ENCODE measurements around the gene TMEM98. TPM values are rescaled to one million over a fixed set of nuclear protein-coding genes. Genes with fewer than 3 reads are reported as not detected.

The TMEM98 gene
- total RNA-seq, 1 donor from 2014 or later, result 47.9 TPM

DNA sequence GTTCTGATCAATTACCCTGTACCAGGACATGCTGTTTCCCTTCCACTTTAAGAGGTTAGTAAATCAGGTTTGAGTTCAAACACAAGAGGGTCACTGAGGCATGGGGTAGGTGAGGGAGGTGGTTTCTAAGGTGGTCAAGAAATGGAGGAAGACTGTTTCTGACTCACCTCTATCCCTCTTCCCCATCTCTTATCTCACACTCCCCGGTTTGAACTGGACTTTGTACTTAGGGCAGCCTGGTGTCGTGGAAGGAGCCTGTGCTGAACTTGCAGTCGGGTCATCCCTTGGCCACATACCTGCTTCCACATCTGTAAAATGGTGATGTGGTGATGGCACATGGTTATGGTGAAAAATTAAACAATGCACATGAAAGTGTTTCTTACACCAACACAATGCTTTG, 17.2 kb upstream of the TMEM98 start:
- DNase-seq, result no peak

DNA sequence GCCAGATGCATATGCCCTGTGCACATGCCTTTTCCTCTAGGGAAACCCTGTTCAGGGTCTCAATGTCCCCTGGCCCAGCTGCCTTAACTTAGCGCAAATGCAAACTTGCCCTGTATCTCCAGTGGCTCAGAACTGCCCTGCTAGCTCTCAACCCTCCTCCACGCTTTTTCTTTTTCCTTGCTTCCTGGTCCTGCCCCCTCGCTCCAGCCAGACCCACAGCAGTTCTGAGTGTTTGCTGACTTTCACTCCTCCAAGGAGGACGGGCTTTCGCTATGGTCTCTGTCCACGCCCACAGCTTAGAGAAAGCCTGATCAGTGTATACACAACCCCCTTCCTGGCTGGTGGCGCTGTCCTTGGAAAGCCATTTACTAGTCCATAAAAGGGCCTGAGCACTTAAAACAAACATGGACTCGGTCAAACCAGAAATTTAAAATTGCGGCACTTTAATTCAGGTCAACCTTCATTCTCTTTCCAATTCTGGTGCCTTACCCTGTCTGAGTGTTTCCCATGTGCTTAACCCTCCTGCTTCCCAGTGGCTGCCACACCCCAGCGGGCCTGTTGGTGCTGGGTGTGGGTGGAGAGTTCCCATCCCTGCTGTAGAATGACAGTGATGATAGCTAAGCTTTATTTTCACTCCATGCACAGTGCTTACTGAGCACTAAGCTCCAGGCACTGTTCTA, 15.6 kb upstream of the TMEM98 start:
- H3K4me3 ChIP-seq, result no peak overlapping the region
- H3K9me3 ChIP-seq, result no peaks in the 10 kb centered on the region
- TF ChIP-seq CTCF (IDR thresholded peaks at IDR 0.05), result peak; percentile 20
- H3K4me1 ChIP-seq, result peaks cover 11% of the 10 kb centered on the region
- peak; percentile 86 for DNase-seq
- no peaks in the 10 kb centered on the region for H3K27me3 ChIP-seq (ENCODE audit: low read depth)
- intact Hi-C loops (cut with DNase I), result no loop called here
- H3K27ac ChIP-seq, result peak overlapping the region; percentile 25
- ATAC-seq, result peak; percentile 95 to 97
- no peaks in the 10 kb centered on the region for H3K36me3 ChIP-seq

More for the DNA sequence above, 17.2 kb upstream of the TMEM98 start:
- Histone ChIP-seq H3K4me3 (no peak overlapping the region), H3K27ac (no peak overlapping the region), H3K27me3 (ENCODE audit: low read depth) (no peaks in the 10 kb centered on the region), H3K9me3 (no peaks in the 10 kb centered on the region), H3K36me3 (no peaks in the 10 kb centered on the region), H3K4me1 (peaks cover 11% of the 10 kb centered on the region)
- no peak for TF ChIP-seq CTCF (IDR thresholded peaks at IDR 0.05)
- intact Hi-C loops (cut with DNase I), result no loop called here
- no peak for ATAC-seq

DNA sequence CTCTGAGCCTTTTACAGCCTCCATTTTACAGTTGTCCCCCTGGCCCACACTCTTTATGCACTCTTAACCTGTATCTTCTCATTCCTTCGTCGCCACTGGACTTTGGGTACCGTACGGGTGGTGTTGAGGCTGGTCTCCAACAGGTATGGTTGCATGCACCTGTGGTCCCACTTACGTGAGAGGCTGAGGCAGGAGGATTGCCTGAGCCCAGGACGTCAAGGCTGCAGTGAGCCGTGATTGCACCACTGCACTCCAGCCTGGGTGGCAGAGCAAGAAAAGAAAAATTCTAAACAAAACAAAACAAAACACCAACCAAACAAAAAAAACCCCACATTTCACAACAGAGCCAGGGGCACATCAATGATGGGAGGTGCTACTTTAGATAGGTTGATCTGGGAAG, 14.4 kb upstream of the TMEM98 start:
- no peak for DNase-seq
- intact Hi-C loops (cut with DNase I), result no loop called here
- no peaks in the 10 kb centered on the region for H3K27me3 ChIP-seq (ENCODE audit: low read depth)
- no peak overlapping the region for H3K4me3 ChIP-seq
- H3K9me3 ChIP-seq, result no peaks in the 10 kb centered on the region
- H3K27ac ChIP-seq, result no peak overlapping the region
- H3K36me3 ChIP-seq, result no peaks in the 10 kb centered on the region
- no peak for ATAC-seq
- no peak for TF ChIP-seq CTCF (IDR thresholded peaks at IDR 0.05)
- H3K4me1 ChIP-seq, result peaks cover 11% of the 10 kb centered on the region

DNA sequence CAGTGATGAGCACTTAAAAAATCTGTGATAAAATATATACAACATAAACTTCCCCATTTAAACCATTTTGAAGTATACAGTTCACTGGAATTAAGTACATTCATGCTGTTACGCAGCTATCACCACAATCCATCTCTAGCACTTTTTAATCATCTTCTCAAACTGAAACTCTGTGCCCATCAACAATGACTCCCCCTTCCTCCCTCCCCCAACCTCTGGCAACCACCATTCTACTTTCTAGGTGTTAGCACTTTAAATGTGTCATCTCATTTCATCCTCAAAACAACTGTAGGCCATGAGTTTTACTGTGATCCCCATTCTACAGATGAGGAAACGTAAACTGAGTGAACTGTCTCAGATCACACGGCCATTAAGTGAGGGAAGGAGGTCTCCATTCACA, 13.8 kb upstream of the TMEM98 start:
- Histone ChIP-seq H3K4me1 (peaks cover 11% of the 10 kb centered on the region), H3K4me3 (no peak overlapping the region), H3K9me3 (no peaks in the 10 kb centered on the region), H3K27me3 (ENCODE audit: low read depth) (no peaks in the 10 kb centered on the region), H3K27ac (no peak overlapping the region), H3K36me3 (no peaks in the 10 kb centered on the region)
- no peak for TF ChIP-seq CTCF (IDR thresholded peaks at IDR 0.05)
- ATAC-seq (no peak), DNase-seq (no peak)
- intact Hi-C loops (cut with DNase I), result no loop called here

DNA sequence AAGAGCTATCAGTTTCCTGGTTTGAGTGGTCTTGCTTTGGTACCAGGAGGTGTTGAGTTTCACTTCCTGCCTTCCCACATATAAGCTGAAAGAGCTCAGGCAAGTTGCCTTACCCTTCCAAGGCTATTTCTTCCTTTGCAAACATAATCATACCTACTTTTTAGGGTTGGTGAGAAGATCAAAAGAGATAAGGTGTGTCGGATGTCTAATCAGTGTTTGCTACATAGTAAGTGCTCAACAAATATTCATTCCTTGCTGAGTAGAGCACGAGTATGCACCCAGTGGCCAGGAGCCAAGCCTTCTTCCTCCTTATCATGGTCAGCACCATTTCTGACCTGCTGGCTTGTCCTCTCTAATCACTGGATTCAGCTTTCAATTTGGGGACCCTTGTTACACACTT, 12.7 kb upstream of the TMEM98 start:
- intact Hi-C loops (cut with DNase I), result no loop called here
- no peak for DNase-seq

More for the DNA sequence above, 12.7 kb upstream of the TMEM98 start:
- no peaks in the 10 kb centered on the region for H3K27me3 ChIP-seq (ENCODE audit: low read depth)
- H3K36me3 ChIP-seq, result no peaks in the 10 kb centered on the region
- ATAC-seq, result no peak
- H3K4me1 ChIP-seq, result peaks cover 11% of the 10 kb centered on the region
- TF ChIP-seq CTCF (IDR thresholded peaks at IDR 0.05), result no peak
- H3K27ac ChIP-seq, result no peak overlapping the region
- no peak overlapping the region for H3K4me3 ChIP-seq
- H3K9me3 ChIP-seq, result no peaks in the 10 kb centered on the region
